ENCODE data around the gene THAP9.
"Not testable (repeated sequence)": the region's sequence is repeated elsewhere in the genome, so short reads cannot be mapped to it uniquely, and the experiment has no call there.

Gene THAP9

GRCh38 chr4:82900411-82901182 lies at the start of gene THAP9:
Gene THAP9, plus strand, starts transcription at chr4:82900735. Its CDS starts 68 bp downstream, at chr4:82900803.
- peak; percentile 98 for DNase-seq

- no peak for DNase-seq
Observed at GRCh38 chr4:82851318-82851717, 49.2 kb upstream of the THAP9 start.

GRCh38 chr4:82851885-82852750 lies 48.4 kb upstream of the THAP9 start:
- peak; percentile 3 for DNase-seq

GRCh38 chr4:82852751-82853285 lies 47.7 kb upstream of the THAP9 start:
- no peak for DNase-seq

- not testable (repeated sequence) for DNase-seq
Observed at GRCh38 chr4:82860487-82860886, 40.0 kb upstream of the THAP9 start.

GRCh38 chr4:82861529-82861928 lies 39.0 kb upstream of the THAP9 start:
- no peak for DNase-seq

- DNase-seq, result no peak
Observed at GRCh38 chr4:82864336-82864979, 36.1 kb upstream of the THAP9 start.

GRCh38 chr4:82865592-82865991 lies 34.9 kb upstream of the THAP9 start:
- no peak for DNase-seq

- DNase-seq, result not testable (repeated sequence)
Observed at GRCh38 chr4:82866033-82866432, 34.5 kb upstream of the THAP9 start.

- no peak for DNase-seq
Observed at GRCh38 chr4:82866706-82867385, 33.7 kb upstream of the THAP9 start.

GRCh38 chr4:82868572-82868971 lies 32.0 kb upstream of the THAP9 start:
- DNase-seq, result no peak

- DNase-seq, result no peak
Observed at GRCh38 chr4:82885410-82885809, 15.1 kb upstream of the THAP9 start.

GRCh38 chr4:82886147-82886942 lies 14.2 kb upstream of the THAP9 start:
- no peak for DNase-seq

GRCh38 chr4:82889287-82889686 lies 11.2 kb upstream of the THAP9 start:
- DNase-seq, result no peak

- DNase-seq, result peak; percentile 52
Observed at GRCh38 chr4:82890528-82890900, 10.0 kb upstream of the THAP9 start.

GRCh38 chr4:82890901-82891706 lies 9.4 kb upstream of the THAP9 start, which contains the start of gene SEC31A:
Gene SEC31A, minus strand, starts transcription at chr4:82891153. Its CDS starts 9,217 bp downstream, at chr4:82881936.
- peak; percentile 94 for DNase-seq

GRCh38 chr4:82891707-82892466 lies 8.6 kb upstream of the THAP9 start:
- no peak for DNase-seq

GRCh38 chr4:82892467-82892802 lies 8.1 kb upstream of the THAP9 start:
- no peak for DNase-seq

- DNase-seq, result no peak
Observed at GRCh38 chr4:82893942-82894341, 6.6 kb upstream of the THAP9 start.

GRCh38 chr4:82896755-82897154 lies 3.8 kb upstream of the THAP9 start:
- DNase-seq, result no peak

Data from NCI-H1436 (cell line).